ENCODE measurements around the gene NUTM2A.
"Not testable (repeated sequence)": the region's sequence is repeated elsewhere in the genome, so short reads cannot be mapped to it uniquely, and the experiment has no call there.

Gene NUTM2A

GRCh38 chr10:87248818-87249353 lies 23.6 kb downstream of the NUTM2A start:
- DNase-seq (ENCODE audit: low spot score), result not testable (repeated sequence)

- not testable (repeated sequence) for DNase-seq (ENCODE audit: low spot score)
These were observed 55.6 kb downstream of the NUTM2A start for GRCh38 chr10:87280749-87281392.

Data from HuH-7.5 (cell line).